ENCODE measurements around the gene AMN. TPM values are rescaled to one million over a fixed set of nuclear protein-coding genes. Genes with fewer than 3 reads are reported as not detected.
A peak's percentile ranks its signal among the peaks of the same experiment; 100 is the strongest.

Gene AMN
- total and polyA plus RNA-seq, 9 of the 15 experiments (the other 6 are each of a cell fraction or from before 2014, with no cell fraction given) = 0.04 to 0.14 TPM; not detected in 7

DNA sequence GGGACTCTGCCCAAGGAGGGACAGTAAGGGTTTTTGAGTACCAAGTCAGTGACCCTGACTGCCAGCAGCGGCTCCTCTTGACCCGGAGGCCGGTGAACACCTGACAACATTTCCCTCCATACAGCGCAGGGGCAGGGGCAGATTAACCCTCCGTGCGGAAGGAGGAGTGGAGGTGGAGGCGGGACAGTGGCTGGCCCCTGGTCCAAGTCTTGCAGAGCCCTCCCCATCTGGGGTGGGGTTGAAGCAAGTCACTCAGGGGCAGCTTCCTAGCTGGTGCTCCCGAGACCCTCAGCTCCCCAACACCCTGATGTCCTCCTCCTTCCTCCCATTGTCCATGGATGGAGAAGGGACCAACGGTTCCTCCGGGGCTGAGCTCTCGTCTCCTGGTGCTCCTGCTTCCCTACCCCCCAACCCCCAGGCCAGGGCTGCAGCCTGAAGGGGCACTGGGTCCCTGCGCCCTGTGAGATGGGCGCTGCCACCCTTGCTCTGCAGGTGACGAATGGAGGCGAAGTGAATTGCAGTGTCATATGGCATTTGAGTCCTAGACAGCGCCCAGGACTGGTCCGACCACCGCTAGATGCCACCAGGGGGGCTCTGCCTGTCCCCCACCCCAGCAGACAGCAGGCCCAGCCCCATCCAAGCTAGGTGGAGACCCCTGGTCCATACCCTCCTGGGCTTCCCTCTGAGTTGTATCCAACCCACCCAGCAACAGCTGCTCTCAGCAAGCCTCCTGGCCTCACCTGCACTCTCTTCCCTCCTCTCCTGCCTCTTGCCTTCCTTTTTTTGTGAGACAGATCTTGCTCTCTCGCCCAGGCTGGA is 7.0 kb upstream of the AMN start:
- Histone ChIP-seq H3K36me3 (ENCODE audit: control insufficient read depth, insufficient read depth, low read length) (no peaks in the 10 kb centered on the region), H2AFZ (ENCODE audit: low read depth, low read length) (no peak overlapping the region), H3K27ac (ENCODE audit: extremely low read depth, low read depth, low read length) (no peak overlapping the region), H3K27me3 (ENCODE audit: control insufficient read depth in 2 of 2, insufficient read depth in 2 of 2, low read length in 2 of 2) (no peaks in the 10 kb centered on the region), H3K4me1 (replicated peaks in 1 of 2; ENCODE audit: control insufficient read depth in 2 of 2, insufficient read depth in 2 of 2, low read length in 2 of 2) (peaks cover 0 to 19% of the 10 kb centered on the region in 2 experiments; a peak in 1 of 5 replicates), H3K4me3 (no peak overlapping the region), H3K9me3 (replicated peaks; ENCODE audit: control insufficient read depth, insufficient read depth, low read depth, low read length) (no peaks in the 10 kb centered on the region), H3K9ac (ENCODE audit: insufficient read depth in 1 of 2, low read depth in 2 of 2, low read length in 2 of 2) (peak overlapping the region in 1 of 2 experiments; percentile 5; a peak in 1 of 4 replicates), H4K20me1 (replicated peaks; ENCODE audit: control insufficient read depth, insufficient read depth, low read length) (no peaks in the 10 kb centered on the region; the same call in 1 of the 2 replicates), H3K79me2 (ENCODE audit: control insufficient read depth, insufficient read depth, low read length) (no peaks in the 10 kb centered on the region), H3K4me2 (ENCODE audit: insufficient read depth, low read length) (no peak overlapping the region), H3K9me1 (ENCODE audit: control insufficient read depth, insufficient read depth, low read length) (no peaks in the 10 kb centered on the region)
- WGBS (ENCODE audit: insufficient coverage, low coverage, missing lambda C conversion rate) = 63% methylated on average over 17 of the region's 19 CpGs
- intact Hi-C loops (cut with micrococcal nuclease) (loop anchor here (5.0 kb wide), 2 partner anchors 223 to 478 kb away; no protein-coding TSS in a partner anchor), in situ Hi-C loops (cut with MboI) (loop anchor here (10.0 to 25.0 kb wide), 2 partner anchors 403 to 481 kb away; partner anchors contain the start of gene ANKRD9)
- no peak for ATAC-seq
- ChIA-PET CTCF (ENCODE audit: low intra/inter-chr PET ratio) (no interaction called here), POLR2A (interaction anchor here (0.6 to 1.0 kb wide), 5 partner anchors 11 to 870 kb away, joined by 3 to 4 read pairs (median 3); no protein-coding TSS in a partner anchor)
- TF ChIP-seq CGGBP1 (CRISPR knock-in tag; IDR thresholded peaks at IDR 0.05) (no peak), BACH1 (tag; IDR thresholded peaks at IDR 0.05) (no peak), MECOM (CRISPR knock-in tag; IDR thresholded peaks at IDR 0.05) (no peak), POU5F1 (IDR thresholded peaks at IDR 0.05; ENCODE audit: borderline replicate concordance, low read depth, low read length, partially characterized antibody) (no peak), MEF2D (tag; conservative IDR thresholded peaks at IDR 0.05; ENCODE audit: low read depth) (no peak), FOXA1 (IDR thresholded peaks at IDR 0.05; ENCODE audit: borderline replicate concordance) (no peak), ETV6 (IDR thresholded peaks at IDR 0.05; ENCODE audit: borderline replicate concordance in 1 of 2, low read depth in 2 of 2, low read length in 1 of 2) (no peak), ETV6 (CRISPR knock-in tag; IDR thresholded peaks at IDR 0.05; ENCODE audit: borderline replicate concordance) (no peak), MED1 (CRISPR knock-in tag; IDR thresholded peaks at IDR 0.05; ENCODE audit: borderline replicate concordance) (no peak), HMG20A (CRISPR knock-in tag; conservative IDR thresholded peaks at IDR 0.05) (no peak), TSC22D4 (tag; IDR thresholded peaks at IDR 0.05) (no peak), DNMT1 (IDR thresholded peaks at IDR 0.05) (no peak), CBFA2T3 (IDR thresholded peaks at IDR 0.05) (no peak), ZNF780A (CRISPR knock-in tag; IDR thresholded peaks at IDR 0.05) (no peak), PHTF2 (CRISPR knock-in tag; IDR thresholded peaks at IDR 0.05) (no peak), RCOR1 (IDR thresholded peaks at IDR 0.05; ENCODE audit: borderline replicate concordance in 1 of 2, low read depth in 2 of 2, low read length in 2 of 2) (no peak), MIER1 (IDR thresholded peaks at IDR 0.05; ENCODE audit: low read depth) (no peak), BCOR (IDR thresholded peaks at IDR 0.05) (no peak), MYC (IDR thresholded peaks at IDR 0.05; ENCODE audit: low read depth, low read length) (no peak), MYC (CRISPR knock-in tag; IDR thresholded peaks at IDR 0.05; ENCODE audit: borderline replicate concordance, low read depth) (no peak), SOX6 (IDR thresholded peaks at IDR 0.05) (no peak)
- TF ChIP-seq, protein P1, sequence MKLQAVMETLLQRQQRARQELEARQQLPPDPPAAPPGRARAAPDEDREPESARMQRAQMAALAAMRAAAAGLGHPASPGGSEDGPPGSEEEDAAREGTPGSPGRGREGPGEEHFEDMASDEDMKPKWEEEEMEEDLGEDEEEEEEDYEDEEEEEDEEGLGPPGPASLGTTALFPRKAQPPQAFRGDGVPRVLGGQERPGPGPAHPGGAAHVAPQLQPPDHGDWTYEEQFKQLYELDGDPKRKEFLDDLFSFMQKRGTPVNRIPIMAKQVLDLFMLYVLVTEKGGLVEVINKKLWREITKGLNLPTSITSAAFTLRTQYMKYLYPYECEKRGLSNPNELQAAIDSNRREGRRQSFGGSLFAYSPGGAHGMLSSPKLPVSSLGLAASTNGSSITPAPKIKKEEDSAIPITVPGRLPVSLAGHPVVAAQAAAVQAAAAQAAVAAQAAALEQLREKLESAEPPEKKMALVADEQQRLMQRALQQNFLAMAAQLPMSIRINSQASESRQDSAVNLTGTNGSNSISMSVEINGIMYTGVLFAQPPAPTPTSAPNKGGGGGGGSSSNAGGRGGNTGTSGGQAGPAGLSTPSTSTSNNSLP (IDR thresholded peaks at IDR 0.05; ENCODE audit: borderline replicate concordance, low read depth, low read length) = no peak
- FAIRE-seq = no peak
- BruUV-seq (replicated peaks) = no TSS peak
- no peak for DNase-seq (ENCODE audit: extremely low read depth in 1 of 4, low spot score in 3 of 4)
